Adipose tissue (tissue), 3 donors: ENCODE results near the gene COL13A1. TPM values are rescaled to one million over a fixed set of nuclear protein-coding genes. Genes with fewer than 3 reads are reported as not detected.

Experiments used
- H3K27ac ChIP-seq: one replicate; pipeline ENCODE4 v1.5.1; 2013; ENCODE audit warnings: low read depth, low read length
- WGBS, 3 donors: extraction: QIAGEN DNeasy Blood & Tissue Kit; methylation state at CpG; one replicate each; pipeline ENCODE4 v1.1.7; 2013; 5-methylcytosine and 5-hydroxymethylcytosine counted together
- polyA plus RNA-seq, 3 donors: library from polyadenylated mRNA; stranded (reverse); fragments of 200-250 nt; gene quantifications; one replicate each; pipeline ENCODE4 v1.2.3, GENCODE V29; 2013
- donor health status: healthy with polysubstance abuse.
- donor health status: Bipolar disorder and iron deficiency.
- donor health status: healthy.

COL13A1 gene
- polyA plus RNA-seq, 3 donors = 0.22 to 0.79 (median 0.49) TPM

DNA sequence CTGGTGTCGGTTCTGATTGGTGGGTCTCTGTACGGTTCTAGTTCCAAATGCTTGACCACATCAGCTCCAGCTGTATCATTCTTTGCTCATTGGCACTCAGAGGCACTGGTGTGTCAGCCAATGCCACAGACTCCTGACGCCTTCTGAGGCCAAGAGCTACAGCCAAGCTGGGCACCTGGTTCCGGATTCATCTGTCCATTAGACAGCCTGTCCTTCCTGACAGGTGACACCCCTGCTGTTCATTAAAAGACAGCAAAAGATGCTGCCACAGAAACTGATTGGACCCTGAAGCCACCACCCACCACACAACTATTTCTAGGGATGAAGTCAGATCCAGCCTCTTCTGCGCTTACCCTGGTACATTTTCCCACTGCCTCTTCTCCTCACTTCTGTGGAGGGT lies 35.6 kb downstream of the COL13A1 start:
- 89 to 96% (median 91%) methylated on average over 5 of the region's 5 CpGs for WGBS, 3 donors
- no peak overlapping the region for H3K27ac ChIP-seq

DNA sequence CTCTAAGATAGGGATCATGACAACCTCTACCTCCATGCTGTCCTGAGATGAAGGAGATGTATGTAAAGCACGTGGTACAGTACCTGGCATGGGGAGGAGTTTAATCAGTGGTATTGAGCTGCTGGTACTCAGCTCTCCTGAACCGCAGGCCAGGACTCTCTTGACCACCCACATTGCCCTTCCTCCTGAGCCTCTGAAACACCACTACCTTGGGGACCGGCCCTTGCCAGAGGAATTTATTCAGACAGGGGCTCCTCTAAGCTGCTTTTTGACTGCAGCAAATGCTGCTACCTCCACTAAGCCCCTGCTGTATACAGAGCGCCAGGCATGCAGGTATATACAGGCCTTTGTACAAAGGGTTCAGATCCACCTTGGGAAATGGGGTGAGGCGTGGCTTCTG lies 36.7 kb downstream of the COL13A1 start:
- H3K27ac ChIP-seq = no peak overlapping the region
- 88 to 96% (median 95%) methylated on average over 5 of the region's 5 CpGs for WGBS, 3 donors

DNA sequence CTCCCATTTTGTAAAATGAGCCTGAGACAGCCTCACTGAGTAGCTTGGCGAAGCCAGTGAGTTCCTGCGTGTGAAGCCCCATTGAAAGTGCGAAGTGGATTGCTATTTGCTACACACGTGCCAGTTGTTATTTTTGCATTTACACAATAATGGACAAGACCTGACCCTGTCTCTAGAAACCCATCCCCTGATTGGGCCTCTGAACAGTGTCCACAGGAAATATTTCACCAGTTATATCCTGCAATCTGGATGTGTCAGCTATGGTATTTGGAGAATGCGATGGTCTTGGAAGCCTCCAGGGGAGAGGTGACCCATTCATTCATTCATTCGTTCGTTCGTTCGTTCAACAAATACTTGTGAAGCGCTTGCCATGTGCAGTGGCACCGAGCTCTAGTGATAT lies 37.1 kb downstream of the COL13A1 start:
- 75 to 92% (median 80%) methylated on average over 11 of the region's 11 CpGs for WGBS, 3 donors
- no peak overlapping the region for H3K27ac ChIP-seq

DNA sequence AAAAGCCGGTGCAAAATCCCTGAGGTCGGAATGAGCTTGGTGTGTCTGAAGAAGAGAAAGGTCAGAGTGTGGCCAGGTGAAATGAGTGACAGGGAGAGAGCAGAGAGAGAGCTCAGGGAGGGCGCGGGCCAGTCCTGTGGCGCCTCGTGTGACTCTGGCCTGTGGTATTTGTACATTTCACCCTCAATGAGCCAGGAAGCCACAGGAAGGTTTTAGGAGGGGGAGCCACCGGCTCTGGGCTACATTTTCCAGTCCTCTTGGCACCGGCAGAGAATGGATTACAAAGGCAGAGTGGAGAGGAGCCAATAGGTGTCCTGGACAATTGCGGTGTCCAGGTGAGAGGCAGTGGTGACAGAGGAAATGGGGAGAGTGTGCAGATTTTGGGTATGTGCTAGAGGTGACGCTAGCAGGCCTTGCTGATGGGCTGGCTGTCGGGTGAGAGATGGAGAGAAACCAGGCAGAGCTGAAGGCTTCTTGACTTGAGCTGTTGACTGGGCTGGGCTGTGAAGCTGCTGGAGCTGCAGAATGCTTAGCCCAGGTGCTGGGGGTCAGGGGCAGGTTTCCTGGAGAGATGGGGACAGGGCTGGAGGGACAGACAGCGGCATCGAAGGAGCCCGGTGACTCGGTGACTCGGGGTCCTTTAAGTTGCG lies 38.1 kb downstream of the COL13A1 start:
- WGBS, 3 donors = 75 to 79% (median 77%) methylated on average over 17 of the region's 17 CpGs
- H3K27ac ChIP-seq = no peak overlapping the region

DNA sequence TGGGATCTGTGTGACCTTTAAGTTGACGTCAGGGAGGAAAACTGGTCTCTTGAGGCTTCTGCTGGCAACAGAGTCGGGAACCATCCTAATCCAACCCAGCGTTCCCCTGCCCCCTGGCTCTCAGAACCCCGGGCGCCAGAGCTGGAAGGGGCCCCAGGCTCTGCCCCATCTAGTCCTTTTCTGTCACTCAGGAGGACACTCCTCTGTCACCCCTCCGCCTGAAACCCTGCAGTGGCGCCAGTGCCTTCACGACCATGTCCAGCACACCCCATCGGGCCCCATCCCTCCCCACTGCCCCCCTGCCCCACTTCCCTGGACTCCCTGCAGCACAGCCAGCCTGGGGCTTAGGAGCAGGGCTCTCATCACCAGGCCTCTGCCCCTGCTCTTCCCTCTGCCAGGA lies 39.1 kb downstream of the COL13A1 start:
- WGBS, 3 donors = 72 to 80% (median 80%) methylated on average over 9 of the region's 9 CpGs
- no peak overlapping the region for H3K27ac ChIP-seq

DNA sequence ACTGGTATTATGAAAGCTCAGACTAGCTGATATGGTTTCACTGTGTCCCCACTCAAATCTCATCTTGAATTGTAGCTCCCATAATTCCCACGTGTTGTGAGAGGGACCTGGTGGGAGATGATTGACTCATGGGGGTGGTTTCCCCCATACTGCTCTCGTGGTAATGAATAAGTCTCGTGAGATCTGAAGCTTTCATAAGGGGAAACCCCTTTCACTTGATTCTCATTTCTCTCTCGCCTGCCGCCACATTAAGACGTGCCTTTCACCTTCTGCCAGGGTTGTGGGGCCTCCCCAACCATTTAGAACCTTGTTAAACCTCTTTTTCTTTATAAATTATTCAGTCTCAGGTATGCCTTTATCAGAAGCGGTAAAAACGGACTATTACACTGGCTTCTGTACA lies 40.3 kb downstream of the COL13A1 start:
- H3K27ac ChIP-seq = no peak overlapping the region
- WGBS, 3 donors = 73 to 80% (median 80%) methylated on average over 8 of the region's 8 CpGs

DNA sequence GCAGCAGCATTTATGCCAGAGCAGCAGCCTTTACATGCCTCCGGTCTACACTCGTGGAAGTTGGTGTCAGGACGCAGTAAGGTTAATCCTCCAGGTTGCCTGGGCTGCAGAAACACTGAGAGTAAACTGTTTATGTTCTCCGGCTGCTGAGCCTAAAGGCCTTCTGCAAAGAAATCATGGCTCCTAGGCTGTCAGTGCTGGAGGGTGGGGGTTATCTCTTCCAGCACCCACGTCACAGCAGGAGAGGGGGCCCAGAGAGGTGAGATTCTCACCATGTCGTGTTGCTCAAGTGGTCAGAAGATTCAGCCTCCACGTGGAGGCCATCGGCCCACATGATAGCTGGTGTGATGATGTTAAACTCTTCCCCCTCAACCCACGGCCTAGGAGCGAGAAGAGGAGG lies 41.2 kb downstream of the COL13A1 start:
- WGBS, 3 donors = 84 to 88% (median 86%) methylated on average over 10 of the region's 10 CpGs
- no peak overlapping the region for H3K27ac ChIP-seq

DNA sequence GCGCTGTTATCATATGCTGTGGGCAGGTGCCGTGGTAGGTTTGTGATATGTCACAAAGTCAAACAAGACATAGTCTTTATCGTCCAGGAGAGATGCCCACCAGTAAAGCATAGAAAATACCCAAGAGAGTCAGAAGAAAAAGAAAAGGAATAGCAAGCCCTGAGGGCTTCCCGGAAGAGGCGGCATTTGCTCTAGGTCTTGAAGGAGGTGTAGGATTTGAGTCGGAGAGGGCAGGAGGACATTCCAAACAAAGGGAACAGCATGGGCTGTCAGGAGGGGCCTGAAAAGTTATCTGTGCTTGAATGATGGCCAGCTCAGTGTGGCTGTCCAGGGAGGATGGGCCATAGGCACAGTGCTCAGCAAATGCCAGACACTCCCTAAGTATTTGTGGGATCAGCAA lies 42.2 kb downstream of the COL13A1 start:
- no peak overlapping the region for H3K27ac ChIP-seq
- WGBS, 3 donors = 85 to 95% (median 94%) methylated on average over 6 of the region's 6 CpGs

DNA sequence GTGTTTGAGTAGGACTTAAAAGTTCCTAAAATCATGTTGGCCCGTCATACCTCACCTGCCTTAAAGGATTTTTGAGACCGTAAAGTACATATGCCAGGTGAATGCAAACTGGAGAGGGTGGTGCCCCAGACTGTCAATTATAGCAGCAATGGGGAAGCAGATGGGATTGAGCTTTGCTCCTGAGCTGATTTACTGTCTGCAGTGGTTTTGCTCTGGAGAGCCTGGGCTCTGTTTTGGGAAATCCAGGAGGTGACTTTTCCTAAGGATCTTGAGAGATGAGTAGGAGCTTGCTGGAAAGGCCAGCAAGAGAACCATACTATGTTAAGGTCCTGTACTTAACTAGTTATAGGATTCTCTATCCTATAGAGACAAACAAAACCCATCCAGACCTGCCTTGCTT lies 43.0 kb downstream of the COL13A1 start:
- 71 to 85% (median 84%) methylated on average over 2 of the region's 2 CpGs for WGBS, 3 donors

DNA sequence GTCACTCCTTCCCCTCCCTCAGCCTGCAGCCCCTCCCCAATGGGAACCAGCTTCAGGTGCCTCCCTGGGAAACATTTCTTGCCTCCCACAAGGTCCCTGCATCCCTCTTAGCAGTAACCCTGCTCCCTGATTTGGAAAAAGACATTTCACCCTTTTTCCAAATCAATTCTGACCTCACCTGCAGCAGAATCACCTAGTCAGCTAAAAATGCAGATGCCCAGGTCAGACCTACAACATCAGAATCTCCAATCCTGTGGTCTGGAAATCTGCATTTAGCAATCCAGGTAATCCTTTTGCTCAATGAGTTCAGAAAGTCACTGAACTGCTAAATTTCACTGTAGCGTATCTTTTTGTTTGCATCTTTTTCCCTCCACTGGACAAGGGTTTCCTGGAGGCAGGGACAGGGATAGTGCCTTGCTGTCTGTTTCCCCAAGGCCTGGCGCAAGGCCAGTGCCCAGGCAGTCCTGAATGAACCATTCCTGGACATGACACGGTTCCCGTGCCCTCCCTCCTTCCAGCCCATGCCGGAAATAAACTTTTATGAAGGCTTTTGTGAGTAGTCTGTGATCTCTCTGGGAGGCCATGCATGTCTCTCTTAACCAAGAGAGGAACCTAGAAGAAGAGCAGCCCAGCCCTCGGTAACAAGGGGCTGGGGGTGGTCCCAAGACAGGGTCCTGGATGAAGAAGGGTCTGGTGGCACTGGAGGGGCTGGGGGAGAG lies 44.0 kb downstream of the COL13A1 start:
- 29 to 45% (median 40%) methylated on average over 6 of the region's 6 CpGs for WGBS, 3 donors
- H3K27ac ChIP-seq = no peak overlapping the region

More for the DNA sequence above, 43.0 kb downstream of the COL13A1 start:
- H3K27ac ChIP-seq = no peak overlapping the region

DNA sequence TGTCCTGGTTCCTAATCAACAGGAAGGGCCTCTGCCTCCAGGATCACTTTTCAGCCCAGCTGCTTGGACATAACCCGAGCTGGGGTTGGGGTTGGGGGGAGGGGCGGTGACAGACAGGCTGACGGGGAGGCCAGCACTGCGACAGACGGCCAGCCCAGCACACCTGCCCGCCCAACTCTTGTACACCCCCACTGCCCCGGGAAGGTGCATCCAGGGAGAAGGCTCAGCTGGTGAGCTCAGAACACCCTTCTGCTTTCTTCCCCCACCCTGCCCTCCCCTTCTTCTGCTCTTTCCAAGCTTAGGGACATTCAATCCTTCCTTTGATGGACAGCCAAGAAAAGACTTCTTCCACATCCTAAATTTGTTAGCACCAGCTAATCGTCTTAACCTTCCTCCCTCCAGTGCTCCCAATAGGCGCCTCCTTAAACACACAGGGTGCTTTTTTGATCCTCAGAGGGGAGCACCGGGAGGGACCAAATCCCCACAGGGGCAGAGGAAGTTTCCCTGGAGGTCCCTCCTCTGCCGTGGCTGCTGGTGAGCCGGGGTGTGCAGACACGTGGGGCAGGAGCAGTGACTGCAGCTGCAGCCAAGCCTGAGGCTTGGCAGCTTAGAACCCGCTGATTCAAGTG lies 44.7 kb downstream of the COL13A1 start:
- 27 to 42% (median 41%) methylated on average over 14 of the region's 14 CpGs for WGBS, 3 donors
- H3K27ac ChIP-seq = no peak overlapping the region

DNA sequence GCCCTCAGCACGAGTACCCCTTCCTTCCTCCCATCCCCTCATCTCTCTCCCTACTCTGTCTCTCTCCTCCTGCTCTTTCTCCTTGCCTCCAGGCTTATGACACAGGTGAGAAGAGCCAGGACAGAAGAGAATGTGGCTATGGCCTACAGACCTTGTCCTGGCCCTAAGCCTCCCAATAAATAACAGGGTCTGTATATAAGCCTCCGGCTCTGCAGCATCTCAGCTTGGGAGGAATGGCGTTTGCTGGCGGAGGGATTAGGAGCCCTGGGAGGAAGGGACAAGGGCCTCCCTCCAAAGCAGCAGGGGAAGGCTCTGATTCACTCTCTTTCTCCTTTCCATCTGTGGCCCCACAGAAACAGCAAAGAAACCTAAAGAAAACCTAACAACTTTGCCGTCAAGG lies 45.8 kb downstream of the COL13A1 start:
- WGBS, 3 donors = 79 to 85% (median 85%) methylated on average over 5 of the region's 5 CpGs

DNA sequence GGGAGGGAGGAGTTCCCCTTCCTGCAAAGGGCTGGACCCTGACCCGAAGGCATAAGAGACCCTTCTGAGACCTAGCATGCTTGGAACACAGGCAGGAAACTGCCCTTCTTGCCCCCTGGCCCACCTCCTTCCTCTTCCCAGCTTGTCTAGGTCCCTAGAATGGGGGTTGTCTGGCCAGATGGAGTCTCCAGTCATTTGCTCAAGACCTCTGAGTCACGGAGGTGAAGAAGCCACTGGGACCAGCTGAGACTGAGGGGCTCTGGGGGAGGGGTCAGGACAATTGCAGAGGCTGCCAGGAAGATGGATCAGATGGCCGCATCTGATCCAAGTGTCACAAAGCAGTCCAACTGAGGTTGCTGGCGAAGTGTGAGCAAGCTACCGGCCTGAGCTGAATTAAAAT lies 46.2 kb downstream of the COL13A1 start:
- WGBS, 3 donors = 60 to 79% (median 70%) methylated on average over 5 of the region's 5 CpGs
- H3K27ac ChIP-seq = no peak overlapping the region

More for the DNA sequence above, 45.8 kb downstream of the COL13A1 start:
- H3K27ac ChIP-seq = no peak overlapping the region

DNA sequence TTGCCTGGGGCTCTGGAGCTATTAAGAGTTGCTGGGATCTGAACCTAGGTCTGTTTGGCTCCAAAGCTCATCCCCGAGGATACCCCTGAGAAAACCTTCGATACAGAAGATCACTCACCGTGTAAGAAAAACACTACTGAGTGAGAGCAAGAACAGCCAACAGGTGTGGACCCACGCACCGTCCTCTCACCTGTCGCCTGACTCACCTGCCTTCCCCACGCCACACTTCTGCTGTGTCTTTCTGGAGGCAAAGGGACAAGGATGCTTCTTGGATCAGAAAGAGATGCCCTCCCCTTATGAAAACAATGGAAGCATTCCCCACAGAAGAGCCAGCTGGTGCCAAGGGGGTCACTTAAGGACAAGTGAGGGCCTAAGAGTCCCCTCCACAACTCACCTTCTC lies 46.7 kb downstream of the COL13A1 start:
- WGBS, 3 donors = 94% methylated on average over 7 of the region's 7 CpGs

DNA sequence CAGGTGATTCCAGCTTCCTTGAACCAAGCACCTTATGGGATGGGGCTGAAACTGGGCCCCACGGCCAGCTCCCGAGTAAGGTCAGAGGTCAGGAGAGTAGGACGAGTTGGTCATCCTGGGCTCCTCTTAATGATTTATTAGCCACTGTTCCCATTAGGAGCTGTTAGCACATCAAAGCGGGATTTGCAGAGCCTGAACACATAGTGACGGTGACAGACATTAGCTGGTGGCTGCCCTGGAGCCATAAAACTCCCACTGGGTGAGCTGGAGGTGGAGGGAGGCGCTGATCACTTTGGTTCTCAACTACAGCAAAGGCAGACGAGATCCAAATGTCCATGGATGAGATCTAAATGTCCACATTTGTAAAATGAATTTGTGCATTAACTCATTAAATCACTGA lies 48.1 kb downstream of the COL13A1 start:
- no peak overlapping the region for H3K27ac ChIP-seq
- 78 to 83% (median 78%) methylated on average over 7 of the region's 7 CpGs for WGBS, 3 donors

More for the DNA sequence above, 46.7 kb downstream of the COL13A1 start:
- H3K27ac ChIP-seq = no peak overlapping the region

DNA sequence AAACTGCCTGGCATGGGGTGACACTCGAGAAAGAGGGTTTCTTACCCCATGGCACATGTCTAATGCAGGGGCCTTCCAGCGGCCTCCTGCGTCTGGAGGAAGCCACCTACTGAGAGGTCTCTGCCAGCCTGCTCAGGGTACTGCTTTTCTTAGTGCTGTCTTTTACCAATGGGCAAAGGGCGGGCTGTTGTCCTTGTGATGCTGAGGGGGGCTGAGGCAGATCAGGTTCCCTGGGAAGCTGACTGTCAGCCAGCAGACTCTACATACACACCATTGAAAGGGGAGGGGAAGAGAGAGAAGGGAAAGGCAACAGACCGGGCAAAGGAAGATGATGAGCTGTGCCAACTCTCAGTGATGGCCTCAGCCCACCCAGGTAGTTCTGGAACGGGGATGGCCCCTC lies 48.7 kb downstream of the COL13A1 start:
- WGBS, 3 donors = 74 to 92% (median 77%) methylated on average over 6 of the region's 6 CpGs
- no peak overlapping the region for H3K27ac ChIP-seq

DNA sequence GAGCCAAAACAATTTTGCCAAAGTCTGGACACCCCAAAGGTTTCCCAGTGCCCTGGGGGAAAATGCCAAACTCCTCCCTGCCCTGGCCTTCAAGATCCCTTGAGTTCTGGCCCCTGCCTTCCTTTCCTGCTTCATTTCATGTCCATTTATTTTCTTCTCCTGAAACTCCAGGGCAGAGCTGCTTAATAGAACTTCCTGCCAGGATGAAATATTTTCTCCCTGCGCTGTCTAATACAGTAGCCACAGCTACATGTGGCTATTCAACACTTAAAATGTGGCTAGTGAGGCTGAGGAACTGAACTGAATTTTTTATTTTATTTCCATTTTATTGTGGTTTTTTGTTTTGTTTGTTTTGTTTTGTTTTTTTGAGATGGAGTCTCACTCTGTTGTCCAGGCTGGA lies 49.6 kb downstream of the COL13A1 start:
- WGBS, 3 donors = 80 to 100% (median 84%) methylated on average over 1 of the region's 1 CpG
- H3K27ac ChIP-seq = no peak overlapping the region

DNA sequence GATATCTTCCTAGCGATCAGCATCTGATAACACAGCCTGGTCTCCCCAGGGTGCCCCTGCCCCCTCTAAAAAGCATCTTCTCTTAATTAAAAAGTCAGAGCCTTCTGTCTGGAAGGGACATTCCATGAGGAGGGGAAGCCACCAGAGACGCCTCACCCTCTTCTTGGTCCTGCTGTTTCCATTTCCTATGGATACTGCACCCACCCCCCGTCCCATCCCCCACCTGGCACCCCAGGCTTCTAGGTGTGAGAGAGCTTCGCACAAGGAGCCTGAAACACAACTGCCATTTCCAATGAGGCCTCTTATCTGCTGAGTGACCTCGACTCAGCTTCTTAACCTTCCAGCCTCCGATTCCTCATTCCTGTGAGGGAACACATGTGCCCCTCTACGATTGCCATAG lies 51.4 kb downstream of the COL13A1 start:
- 48 to 76% (median 67%) methylated on average over 7 of the region's 7 CpGs for WGBS, 3 donors
- H3K27ac ChIP-seq = no peak overlapping the region

DNA sequence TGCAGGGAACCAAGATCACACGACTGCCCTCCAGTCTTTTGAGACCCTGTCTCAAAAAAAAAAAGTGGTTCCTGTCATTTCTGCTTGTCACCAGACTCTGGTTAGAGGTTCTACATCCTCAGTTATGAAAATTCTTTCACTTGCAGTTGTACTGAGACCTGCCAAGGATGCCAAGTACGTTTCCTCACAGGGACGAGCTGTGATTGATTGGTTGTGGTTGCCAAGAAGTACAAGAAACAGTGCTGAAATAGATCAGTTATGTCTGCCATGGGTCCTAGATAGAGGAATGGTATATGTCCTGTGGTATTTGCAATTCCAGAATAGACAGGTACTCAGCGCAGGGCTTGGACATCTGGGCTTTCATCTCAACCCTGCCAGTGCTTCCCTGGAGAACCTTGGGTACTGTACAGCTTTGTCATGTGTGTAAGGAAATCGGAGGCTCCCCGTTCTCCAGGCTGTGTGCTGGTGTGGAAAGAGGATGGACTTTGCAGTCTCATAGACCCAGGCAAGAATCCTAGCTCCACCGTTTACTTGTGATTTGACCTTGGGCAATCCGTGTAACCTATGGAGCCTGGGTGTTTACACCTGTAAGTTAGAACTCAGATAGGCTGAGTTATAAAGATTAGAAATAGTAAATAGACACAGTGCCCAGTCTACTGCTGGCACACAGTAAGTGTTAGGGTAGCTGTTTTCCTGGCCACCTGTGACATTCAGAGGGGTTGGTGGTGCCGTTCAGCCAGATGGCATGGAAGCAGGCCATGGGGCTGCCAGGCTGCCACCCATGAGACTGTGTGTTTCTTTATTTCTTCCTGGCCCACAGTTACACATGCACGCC lies 53.0 kb downstream of the COL13A1 start:
- 45 to 75% (median 75%) methylated on average over 10 of the region's 10 CpGs for WGBS, 3 donors
- no peak overlapping the region for H3K27ac ChIP-seq
